ENCODE measurements around the gene DNAJC30. TPM values are rescaled to one million over a fixed set of nuclear protein-coding genes. Genes with fewer than 3 reads are reported as not detected.

DNAJC30 gene
- 1 to 10 TPM; 2.7 to 8.4 (median 6.3) TPM for total RNA-seq

GRCh38 chr7:73683056-73683787 lies at the start of gene DNAJC30, which contains the start of gene BUD23:
Gene DNAJC30, minus strand, starts transcription at chr7:73683453. Its CDS starts 30 bp downstream, at chr7:73683423.
Gene BUD23, plus strand, starts transcription at chr7:73683597. Its CDS starts 29 bp downstream, at chr7:73683626.
- H3K27ac ChIP-seq: peak within 1 kb of the TSS; percentile 46 to 88 (median 82)
- peaks cover 0 to 54% (median 4%) of the 10 kb centered on the region in 3 donors for H3K36me3 ChIP-seq
- H3K4me3 ChIP-seq: peak within 1 kb of the TSS; percentile 63 to 95 (median 78)
- H3K4me1 ChIP-seq: peaks cover 7 to 45% (median 14%) of the 10 kb centered on the region in 4 donors
- WGBS, 2 donors: 0% methylated on average over 22 to 42 of the region's 68 CpGs
- TF ChIP-seq POLR2A (IDR thresholded peaks at IDR 0.05) (peak; percentile 16 to 60), EP300 (IDR thresholded peaks at IDR 0.05) (peak; percentile 62 to 86), CTCF (IDR thresholded peaks at IDR 0.05) (peak in 2 of 5 experiments; percentile 41 to 48)
- peak; percentile 98 to 99 for DNase-seq (ENCODE audit: low spot score in 2 of 2)
- no peaks in the 10 kb centered on the region for H3K9me3 ChIP-seq
- H3K27me3 ChIP-seq: no peaks in the 10 kb centered on the region

- peaks cover 0 to 12% (median 2%) of the 10 kb centered on the region in 4 donors for H3K4me1 ChIP-seq
- no peak for DNase-seq (ENCODE audit: low spot score in 2 of 2)
- 60 to 72% methylated on average over 2 of the region's 2 CpGs for WGBS, 2 donors
- no peaks in the 10 kb centered on the region for H3K9me3 ChIP-seq
- no peaks in the 10 kb centered on the region for H3K27me3 ChIP-seq
- TF ChIP-seq POLR2A (IDR thresholded peaks at IDR 0.05) (no peak), CTCF (IDR thresholded peaks at IDR 0.05) (no peak), EP300 (IDR thresholded peaks at IDR 0.05) (no peak)
- H3K27ac ChIP-seq: no peak overlapping the region
- H3K4me3 ChIP-seq: no peak overlapping the region
- H3K36me3 ChIP-seq: peaks cover 0 to 19% (median 0%) of the 10 kb centered on the region in 3 donors
Measured at GRCh38 chr7:73732397-73732796, 49.1 kb upstream of the DNAJC30 start.

GRCh38 chr7:73730485-73730884 lies 47.2 kb upstream of the DNAJC30 start:
- Histone ChIP-seq H3K27me3 (no peaks in the 10 kb centered on the region), H3K36me3 (peaks cover 0 to 4% (median 0%) of the 10 kb centered on the region in 3 donors), H3K9me3 (no peaks in the 10 kb centered on the region), H3K4me1 (peaks cover 0 to 8% (median 2%) of the 10 kb centered on the region in 4 donors), H3K4me3 (no peak overlapping the region), H3K27ac (no peak overlapping the region)
- TF ChIP-seq CTCF (IDR thresholded peaks at IDR 0.05) (no peak), EP300 (IDR thresholded peaks at IDR 0.05) (no peak), POLR2A (IDR thresholded peaks at IDR 0.05) (no peak)
- no peak for DNase-seq (ENCODE audit: low spot score in 2 of 2)
- WGBS, 2 donors: 19 to 29% methylated on average over 3 of the region's 3 CpGs

DNA sequence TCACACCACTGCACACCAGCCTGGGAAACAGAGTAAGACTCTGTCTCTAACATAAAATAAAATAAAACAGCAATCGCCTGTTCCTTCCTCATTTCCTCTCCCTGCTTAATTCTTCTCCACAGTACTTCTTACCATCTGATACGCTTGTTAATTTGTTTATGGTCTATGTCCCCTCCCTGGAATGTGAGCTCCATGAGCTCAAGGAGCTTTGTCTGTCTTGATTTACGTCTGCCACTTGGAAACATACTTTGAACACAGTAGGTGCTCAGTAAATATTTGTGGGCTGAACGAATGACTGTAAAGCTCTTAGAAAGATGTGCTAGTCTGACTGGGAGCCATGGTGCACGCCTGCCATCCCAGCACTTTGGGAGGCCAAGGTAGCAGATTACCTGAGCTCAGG lies 45.3 kb upstream of the DNAJC30 start:
- DNase-seq (ENCODE audit: low spot score in 2 of 2): no peak
- H3K4me3 ChIP-seq: no peak overlapping the region
- H3K27ac ChIP-seq: no peak overlapping the region
- TF ChIP-seq EP300 (IDR thresholded peaks at IDR 0.05): no peak
- no peak for TF ChIP-seq CTCF (IDR thresholded peaks at IDR 0.05)
- no peak for TF ChIP-seq POLR2A (IDR thresholded peaks at IDR 0.05)
- no peaks in the 10 kb centered on the region for H3K27me3 ChIP-seq
- H3K36me3 ChIP-seq: no peaks in the 10 kb centered on the region
- H3K4me1 ChIP-seq: no peaks in the 10 kb centered on the region
- no peaks in the 10 kb centered on the region for H3K9me3 ChIP-seq
- WGBS, 2 donors: 43 to 49% methylated on average over 5 of the region's 5 CpGs

GRCh38 chr7:73727952-73728351 lies 44.7 kb upstream of the DNAJC30 start:
- 55 to 72% methylated on average over 3 of the region's 3 CpGs for WGBS, 2 donors
- no peak overlapping the region for H3K4me3 ChIP-seq
- no peak for TF ChIP-seq POLR2A (IDR thresholded peaks at IDR 0.05)
- TF ChIP-seq EP300 (IDR thresholded peaks at IDR 0.05): no peak
- TF ChIP-seq CTCF (IDR thresholded peaks at IDR 0.05): no peak

More at GRCh38 chr7:73727952-73728351, 44.7 kb upstream of the DNAJC30 start:
- Histone ChIP-seq H3K27me3 (no peaks in the 10 kb centered on the region), H3K9me3 (no peaks in the 10 kb centered on the region), H3K36me3 (no peaks in the 10 kb centered on the region), H3K4me1 (no peaks in the 10 kb centered on the region), H3K27ac (no peak overlapping the region)
- DNase-seq (ENCODE audit: low spot score in 2 of 2): no peak

Data from tibial nerve (tissue), 4 donors.